HL-60 (cell line): ENCODE measurements around the gene CCDC40.

Experiments used
- DNase-seq, 2 experiments: peaks; one replicate each; pipeline ENCODE4 v3.0.0-alpha.2; 2010 to 2020; ENCODE audit warnings: low read depth in 1 of 2, low spot score in 1 of 2
- H3K27ac ChIP-seq: fragments of 250-450 bp; sonication (Bioruptor Pico); replicated peaks from 2 replicates; pipeline ENCODE4 v1.5.1; 2020; ENCODE audit warnings: mild to moderate bottlenecking, moderate library complexity
- H3K27me3 ChIP-seq: fragments of 250-450 bp; sonication (Bioruptor Pico); 2 replicates; pipeline ENCODE4 v1.5.1; 2021; ENCODE audit warnings: mild to moderate bottlenecking, moderate library complexity; ENCODE audit not compliant: insufficient read depth, poor library complexity, severe bottlenecking
- H3K4me3 ChIP-seq: replicated peaks from 2 replicates; pipeline ENCODE4 v1.5.1; 2011; ENCODE audit warnings: mild to moderate bottlenecking, control low read depth, low read length; ENCODE audit not compliant: insufficient read depth
- CTCF ChIP-seq: IDR thresholded peaks from one replicate; pipeline ENCODE4 v1.5.1; 2011; ENCODE audit warnings: low read length, control low read depth, inconsistent platforms; ENCODE audit not compliant: insufficient read depth
- GABPA ChIP-seq: IDR thresholded peaks from 2 replicates; pipeline ENCODE4 v1.6.1; 2012; ENCODE audit warnings: low read depth
- POLR2AphosphoS5 ChIP-seq: IDR thresholded peaks from 2 replicates; pipeline ENCODE4 v1.6.1; 2012; ENCODE audit warnings: low read depth
- SPI1 ChIP-seq: IDR thresholded peaks from 2 replicates; pipeline ENCODE4 v1.6.1; 2012; ENCODE audit warnings: low read depth, mild to moderate bottlenecking, borderline replicate concordance
- TF ChIP-seq, protein P1 (sequence below): IDR thresholded peaks from 2 replicates; pipeline ENCODE4 v1.6.1; 2012; ENCODE audit warnings: low read depth; ENCODE audit not compliant: insufficient replicate concordance

CCDC40 gene

GRCh38 chr17:80067393-80067986, 31.0 kb downstream of the CCDC40 start:
- TF ChIP-seq SPI1 (no peak), POLR2AphosphoS5 (no peak), GABPA (no peak), CTCF (no peak)
- TF ChIP-seq, protein P1, sequence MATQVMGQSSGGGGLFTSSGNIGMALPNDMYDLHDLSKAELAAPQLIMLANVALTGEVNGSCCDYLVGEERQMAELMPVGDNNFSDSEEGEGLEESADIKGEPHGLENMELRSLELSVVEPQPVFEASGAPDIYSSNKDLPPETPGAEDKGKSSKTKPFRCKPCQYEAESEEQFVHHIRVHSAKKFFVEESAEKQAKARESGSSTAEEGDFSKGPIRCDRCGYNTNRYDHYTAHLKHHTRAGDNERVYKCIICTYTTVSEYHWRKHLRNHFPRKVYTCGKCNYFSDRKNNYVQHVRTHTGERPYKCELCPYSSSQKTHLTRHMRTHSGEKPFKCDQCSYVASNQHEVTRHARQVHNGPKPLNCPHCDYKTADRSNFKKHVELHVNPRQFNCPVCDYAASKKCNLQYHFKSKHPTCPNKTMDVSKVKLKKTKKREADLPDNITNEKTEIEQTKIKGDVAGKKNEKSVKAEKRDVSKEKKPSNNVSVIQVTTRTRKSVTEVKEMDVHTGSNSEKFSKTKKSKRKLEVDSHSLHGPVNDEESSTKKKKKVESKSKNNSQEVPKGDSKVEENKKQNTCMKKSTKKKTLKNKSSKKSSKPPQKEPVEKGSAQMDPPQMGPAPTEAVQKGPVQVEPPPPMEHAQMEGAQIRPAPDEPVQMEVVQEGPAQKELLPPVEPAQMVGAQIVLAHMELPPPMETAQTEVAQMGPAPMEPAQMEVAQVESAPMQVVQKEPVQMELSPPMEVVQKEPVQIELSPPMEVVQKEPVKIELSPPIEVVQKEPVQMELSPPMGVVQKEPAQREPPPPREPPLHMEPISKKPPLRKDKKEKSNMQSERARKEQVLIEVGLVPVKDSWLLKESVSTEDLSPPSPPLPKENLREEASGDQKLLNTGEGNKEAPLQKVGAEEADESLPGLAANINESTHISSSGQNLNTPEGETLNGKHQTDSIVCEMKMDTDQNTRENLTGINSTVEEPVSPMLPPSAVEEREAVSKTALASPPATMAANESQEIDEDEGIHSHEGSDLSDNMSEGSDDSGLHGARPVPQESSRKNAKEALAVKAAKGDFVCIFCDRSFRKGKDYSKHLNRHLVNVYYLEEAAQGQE = no peak
- DNase-seq = no peak
- no peak overlapping the region for H3K4me3 ChIP-seq
- H3K27me3 ChIP-seq = no peaks in the 10 kb centered on the region
- no peak overlapping the region for H3K27ac ChIP-seq

- no peak for DNase-seq
- H3K27me3 ChIP-seq = no peaks in the 10 kb centered on the region
- TF ChIP-seq SPI1 = no peak
- TF ChIP-seq POLR2AphosphoS5 = no peak
- TF ChIP-seq, protein P1 = no peak
- no peak for TF ChIP-seq GABPA
- TF ChIP-seq CTCF = no peak
- H3K4me3 ChIP-seq = no peak overlapping the region
- no peak overlapping the region for H3K27ac ChIP-seq
Observed at GRCh38 chr17:80068301-80069222, 32.1 kb downstream of the CCDC40 start.

DNA sequence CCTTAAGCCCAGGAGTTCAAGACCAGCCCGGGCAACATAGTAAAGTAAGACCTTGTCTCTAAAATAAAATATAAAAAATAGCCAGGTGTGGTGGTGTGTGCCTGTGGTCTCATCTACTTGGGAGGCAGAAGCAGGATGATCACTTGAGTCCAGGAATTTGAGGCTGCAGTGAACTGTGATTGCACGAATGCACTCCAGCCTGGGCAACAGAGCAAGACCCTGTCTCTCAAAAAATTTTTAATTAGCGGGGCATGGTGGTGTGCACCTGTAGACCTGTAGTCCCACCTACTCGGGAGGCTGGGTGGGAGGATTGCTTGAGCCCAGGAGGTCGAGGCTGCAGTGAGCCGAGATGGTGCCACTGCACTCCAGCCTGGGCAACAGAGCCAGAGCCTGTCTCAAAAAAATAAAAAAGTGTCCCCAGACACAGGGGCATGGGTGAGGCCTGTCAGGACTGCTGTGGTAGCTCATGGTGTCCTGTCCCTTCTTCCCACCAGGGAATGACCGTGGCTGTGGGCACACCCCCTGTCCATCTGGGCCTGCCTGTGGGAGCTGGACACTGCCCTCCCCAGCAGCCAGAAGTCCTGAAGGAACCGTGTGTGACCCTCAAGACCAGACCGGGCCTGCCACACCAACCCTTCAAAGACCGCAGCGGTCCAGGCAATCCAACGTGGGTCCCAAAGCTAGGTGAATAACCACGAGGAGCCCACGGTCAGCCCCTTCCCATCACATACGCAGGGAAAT, 34.1 kb downstream of the CCDC40 start:
- no peak overlapping the region for H3K4me3 ChIP-seq
- no peak for DNase-seq
- H3K27ac ChIP-seq = no peak overlapping the region
- H3K27me3 ChIP-seq = no peaks in the 10 kb centered on the region
- TF ChIP-seq POLR2AphosphoS5 (no peak), GABPA (no peak), CTCF (no peak), SPI1 (no peak)
- TF ChIP-seq, protein P1 = no peak
